GM18867 (cell line): Measurements from ENCODE around the gene MAN2C1.
"Not testable (repeated sequence)": the region's sequence is repeated elsewhere in the genome, so short reads cannot be mapped to it uniquely, and the experiment has no call there.

Experiments
- ATAC-seq: cut with Tn5 transposase; IDR thresholded peaks from one replicate; pipeline ENCODE4 v1.9.1; 2021; ENCODE audit warnings: mild to moderate bottlenecking, moderate library complexity; ENCODE audit not compliant: unreplicated experiment

MAN2C1 gene

DNA sequence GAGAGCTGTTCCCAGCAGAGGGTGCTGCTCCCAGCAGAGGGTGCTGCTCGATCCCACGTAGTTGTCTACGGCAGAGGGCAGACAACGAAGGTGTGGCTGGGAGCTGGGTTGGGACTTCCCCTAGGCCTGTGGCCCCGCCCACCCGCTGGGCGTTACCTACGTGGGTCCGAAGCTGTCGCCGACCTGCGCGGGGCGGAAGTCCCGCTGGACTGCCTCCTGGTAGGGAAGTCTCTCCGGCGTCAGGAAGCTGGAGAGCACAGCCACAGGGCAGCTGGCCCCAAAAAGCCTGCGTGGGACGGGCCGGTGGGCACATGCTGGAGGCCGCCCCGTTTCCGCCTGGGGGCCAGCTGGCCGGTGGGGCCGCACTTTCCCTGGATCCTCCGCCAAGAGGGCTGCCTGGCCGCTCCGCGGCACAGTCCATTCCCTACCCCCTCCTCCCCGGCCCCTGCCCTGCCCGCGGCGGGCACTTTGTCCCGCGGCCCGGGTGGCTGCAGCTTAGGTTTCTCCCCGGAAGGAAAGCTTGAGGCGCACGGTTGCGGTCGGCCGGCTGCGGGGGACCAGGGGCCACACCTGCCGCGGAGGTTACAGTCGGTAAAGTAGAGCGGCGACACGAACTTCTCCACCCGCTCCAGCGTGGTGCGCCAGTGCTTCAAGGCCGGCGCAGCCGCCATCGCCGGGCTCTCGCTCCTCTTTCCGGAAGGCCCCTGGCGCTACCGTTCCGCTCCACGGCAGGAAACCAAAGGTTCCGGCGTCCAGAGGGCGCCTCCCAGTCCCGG lies at the start of gene MAN2C1:
Gene MAN2C1 (minus strand): TSS at position 695 of the 776 bp plus-strand sequence. CDS start 24 bp downstream, at position 671.
- ATAC-seq: peak; percentile 84

GRCh38 chr15:75416584-75416983 lies 48.2 kb upstream of the MAN2C1 start:
- ATAC-seq: no peak

DNA sequence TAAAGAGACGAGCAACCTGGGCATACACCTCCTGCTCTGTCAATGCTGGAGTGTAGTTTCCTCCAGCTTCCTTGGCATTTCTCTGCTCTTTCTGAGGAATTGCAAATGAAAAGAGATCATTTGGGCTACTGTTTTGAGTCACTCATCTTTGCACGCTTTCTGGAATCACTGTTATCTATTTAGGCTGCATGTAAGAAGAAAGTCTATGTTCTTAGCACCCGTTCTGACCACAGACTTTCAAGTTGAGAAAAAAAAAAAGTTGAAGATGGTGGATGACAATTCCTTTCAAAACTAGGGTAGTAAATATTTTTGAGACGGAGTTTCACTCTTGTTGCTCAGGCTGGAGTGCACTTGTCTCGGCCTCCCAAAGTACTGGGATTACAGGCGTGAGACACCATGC lies 41.8 kb upstream of the MAN2C1 start:
- ATAC-seq: no peak

- ATAC-seq: no peak
Measured at GRCh38 chr15:75407083-75407482, 38.7 kb upstream of the MAN2C1 start.

- no peak for ATAC-seq
Measured at GRCh38 chr15:75403892-75404291, 35.5 kb upstream of the MAN2C1 start.

GRCh38 chr15:75397494-75397893 lies 29.1 kb upstream of the MAN2C1 start:
- ATAC-seq: no peak

DNA sequence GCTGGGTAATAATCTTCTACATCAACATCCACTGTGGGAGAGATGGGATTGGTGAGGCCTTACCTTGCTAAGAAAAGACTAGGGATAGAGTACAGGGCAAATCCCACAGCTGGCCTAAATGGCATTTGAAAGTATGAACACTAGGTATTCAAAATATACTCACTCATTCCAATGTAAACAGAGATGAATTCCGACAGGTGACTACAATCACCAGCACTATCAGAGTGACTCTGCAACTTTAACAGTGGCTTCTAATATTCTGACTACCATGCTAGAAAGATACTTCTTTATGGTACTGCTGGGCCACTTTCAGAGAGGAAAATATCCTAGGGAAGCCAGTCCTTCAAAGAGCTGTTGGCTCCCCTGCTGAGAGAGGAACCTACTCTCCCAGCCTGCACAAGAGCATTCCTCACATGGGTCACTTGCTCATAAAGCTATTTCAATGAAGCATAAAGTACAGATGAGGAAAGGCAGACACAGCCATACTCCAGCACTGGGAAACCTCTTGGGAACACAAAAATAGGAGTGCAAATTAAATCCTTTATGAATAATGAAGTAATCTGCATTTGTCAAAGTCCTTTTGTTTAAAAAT lies 21.5 kb upstream of the MAN2C1 start:
- no peak for ATAC-seq

GRCh38 chr15:75383986-75384385 lies 15.6 kb upstream of the MAN2C1 start:
- ATAC-seq: not testable (repeated sequence)

DNA sequence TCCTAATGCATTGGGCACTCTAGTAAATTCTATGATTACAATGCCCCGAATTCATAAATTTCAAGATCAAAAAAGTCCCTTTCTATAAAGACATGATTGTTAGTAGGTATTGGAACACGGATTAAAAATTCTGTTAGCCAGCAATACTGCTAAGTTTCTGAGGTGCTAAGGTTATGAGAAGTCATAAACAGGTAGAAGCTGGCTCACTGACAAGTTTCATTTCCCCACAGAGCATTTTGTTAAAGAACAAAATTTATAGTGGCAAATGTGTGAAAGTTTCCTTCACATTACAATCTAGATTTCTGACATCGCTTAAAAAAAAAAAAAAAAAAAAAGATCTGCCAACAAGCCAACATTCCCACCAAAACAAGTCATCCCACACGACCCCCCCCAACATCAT lies 12.4 kb upstream of the MAN2C1 start:
- no peak for ATAC-seq

DNA sequence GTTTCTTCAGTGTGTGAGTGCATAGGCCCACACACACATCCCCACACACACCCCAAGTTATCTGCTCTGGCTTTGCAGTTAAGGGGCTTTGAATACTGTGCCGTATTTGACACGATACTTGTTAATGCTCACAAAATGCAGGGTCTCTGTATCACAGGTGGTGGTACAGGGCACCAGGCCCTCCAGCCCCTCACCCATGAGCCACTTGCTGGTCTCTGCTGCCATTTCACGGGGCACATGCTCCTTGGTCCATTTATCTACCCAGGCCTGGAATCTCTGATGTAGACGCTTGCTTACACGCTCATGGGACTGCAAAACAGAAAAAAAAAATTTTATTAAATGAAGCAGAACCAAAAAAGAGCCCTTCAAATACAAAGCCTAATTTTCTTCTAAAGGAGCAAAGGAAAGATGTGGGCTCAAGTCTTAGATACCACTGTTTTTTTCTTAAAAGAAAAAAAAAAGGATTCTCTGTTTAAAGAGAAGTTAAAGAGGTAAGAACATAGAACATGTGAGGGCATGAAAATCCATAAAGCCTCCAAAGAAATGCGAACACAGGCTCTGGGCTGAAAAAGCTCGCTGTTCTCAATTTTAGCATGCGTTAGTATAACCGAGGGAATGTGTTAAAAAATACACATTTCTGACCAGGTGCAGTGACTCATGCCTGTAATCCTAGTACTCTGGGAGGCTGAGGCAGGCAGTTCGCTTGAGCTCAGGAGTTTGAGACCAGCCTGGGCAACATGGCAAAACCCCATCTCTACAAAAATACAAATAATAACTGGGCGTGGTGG lies 3.7 kb upstream of the MAN2C1 start:
- ATAC-seq: no peak

DNA sequence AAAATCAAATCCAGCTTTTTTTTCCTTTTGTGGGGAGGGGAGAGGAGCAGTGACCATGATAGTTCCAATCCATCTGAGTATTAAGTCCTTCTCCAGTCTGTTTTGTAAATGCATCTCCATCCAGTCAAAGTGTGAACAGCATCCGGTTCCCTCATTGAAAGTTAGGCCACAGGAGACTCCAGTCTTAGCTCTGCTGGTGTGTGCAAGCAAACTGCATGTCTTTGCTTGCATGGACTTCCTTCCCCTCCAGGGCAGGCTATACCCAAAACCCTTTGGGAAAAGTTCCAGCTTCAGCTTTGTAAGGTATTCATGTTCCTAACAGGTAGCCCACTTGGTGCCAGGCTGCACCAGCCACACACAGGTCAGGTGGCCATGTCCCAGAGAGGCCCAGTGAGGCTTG lies 3.1 kb upstream of the MAN2C1 start:
- no peak for ATAC-seq

- ATAC-seq: no peak
Measured at GRCh38 chr15:75369897-75370581, 1.6 kb upstream of the MAN2C1 start.

DNA sequence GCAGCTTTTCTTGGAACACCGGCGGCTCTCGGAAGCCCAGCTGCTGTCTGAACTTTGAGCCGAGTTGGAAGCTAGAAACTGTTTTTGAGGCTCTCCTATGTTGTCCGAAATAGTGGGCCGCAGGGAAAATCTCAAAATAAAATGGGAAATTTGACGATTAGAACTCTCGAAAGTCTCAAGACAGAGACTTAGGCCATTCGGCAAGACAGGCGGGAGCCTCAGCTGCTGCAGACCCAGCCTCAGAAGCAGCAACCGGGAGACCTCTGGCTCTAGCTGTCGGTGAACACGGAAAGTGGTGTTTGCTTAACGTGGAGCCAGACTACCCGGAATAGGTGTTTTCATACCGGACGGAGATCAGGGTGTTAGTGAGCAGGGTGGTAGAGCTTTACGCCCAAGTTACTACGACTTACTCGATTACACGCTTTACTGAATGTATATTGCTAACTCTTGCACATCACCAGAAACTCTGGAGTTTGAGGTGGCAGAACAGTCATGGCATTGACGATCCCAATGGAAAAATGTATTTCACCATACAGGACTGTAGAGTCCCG lies 357 bp upstream of the MAN2C1 start:
- peak; percentile 3 for ATAC-seq

- no peak for ATAC-seq
Measured at GRCh38 chr15:75367406-75367912, 948 bp downstream of the MAN2C1 start.

DNA sequence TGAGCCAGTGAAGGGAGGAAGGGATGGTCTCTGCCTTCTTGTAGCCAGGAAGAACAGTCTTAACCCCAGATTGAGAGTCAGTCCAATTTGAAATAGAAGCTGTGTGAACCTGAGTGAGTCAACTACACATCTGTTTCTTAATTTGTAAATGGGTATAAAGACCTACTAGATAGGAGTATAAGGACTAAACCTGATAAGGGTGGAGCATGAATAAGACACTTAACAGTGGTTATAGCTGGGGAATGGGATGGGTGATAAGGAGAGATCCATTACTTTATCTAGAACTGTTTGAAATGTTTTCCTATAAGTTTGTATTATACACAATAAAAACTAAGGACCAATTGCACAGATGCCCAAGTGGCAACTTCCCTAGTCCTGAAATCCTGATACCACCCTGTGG lies 1.4 kb downstream of the MAN2C1 start:
- ATAC-seq: no peak

DNA sequence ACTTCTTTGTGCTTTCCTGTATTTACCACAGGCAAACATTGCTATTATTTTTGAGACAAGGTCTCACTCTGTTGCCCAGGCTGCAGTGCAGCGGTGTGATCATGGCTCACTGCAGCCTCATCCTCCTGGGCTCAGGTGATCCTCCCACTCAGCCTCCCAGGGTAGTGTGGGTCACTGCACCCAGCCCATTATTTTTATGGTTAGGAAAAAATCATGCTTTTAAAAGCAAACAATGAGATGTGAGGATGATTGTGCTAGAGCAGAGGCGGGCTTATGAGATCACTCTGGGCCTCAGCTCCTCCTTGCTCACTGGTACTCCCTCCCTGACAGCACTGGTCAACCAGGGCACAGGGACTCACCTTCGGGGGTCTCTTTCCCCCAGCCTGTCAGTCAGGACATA lies 2.2 kb downstream of the MAN2C1 start:
- ATAC-seq: no peak

DNA sequence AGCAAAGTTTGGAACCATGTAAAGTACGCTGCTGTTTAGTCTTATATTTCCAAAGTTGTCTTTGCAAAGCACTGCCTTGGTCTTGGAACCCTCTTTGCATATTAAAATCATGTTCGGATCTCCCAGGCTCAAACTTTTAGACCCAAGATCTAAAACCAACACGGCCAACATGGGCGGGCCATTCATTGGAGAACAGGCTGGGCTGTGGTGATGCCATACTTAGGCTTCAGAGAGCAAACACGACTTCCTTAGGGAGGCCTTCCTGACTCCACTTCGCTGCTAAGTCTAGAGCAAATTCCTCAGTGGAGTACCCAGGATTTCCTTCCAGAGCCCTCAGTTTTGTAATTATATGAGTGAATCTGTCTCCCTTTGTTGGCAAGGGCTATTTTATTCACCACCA lies 3.5 kb downstream of the MAN2C1 start:
- ATAC-seq: no peak

DNA sequence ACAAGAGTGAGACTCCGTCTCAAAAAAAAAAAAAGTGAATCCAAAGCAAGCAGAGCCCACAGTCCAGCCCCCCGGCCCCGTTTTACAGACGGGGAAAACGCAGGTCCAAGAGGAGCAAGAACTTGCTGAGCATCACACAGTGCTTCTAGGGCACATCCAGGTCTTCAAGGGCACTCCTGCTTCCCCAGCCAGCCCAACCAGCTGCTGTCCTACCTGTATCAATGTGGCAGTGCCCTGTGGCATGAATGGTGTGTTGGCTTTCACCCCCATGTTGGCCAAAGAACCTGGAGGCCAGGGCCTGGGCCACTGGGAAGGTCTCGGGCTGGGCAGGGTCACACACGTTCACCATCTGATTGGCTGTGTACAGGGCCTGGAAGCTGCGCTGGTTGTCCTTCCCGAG lies 4.6 kb downstream of the MAN2C1 start:
- no peak for ATAC-seq

DNA sequence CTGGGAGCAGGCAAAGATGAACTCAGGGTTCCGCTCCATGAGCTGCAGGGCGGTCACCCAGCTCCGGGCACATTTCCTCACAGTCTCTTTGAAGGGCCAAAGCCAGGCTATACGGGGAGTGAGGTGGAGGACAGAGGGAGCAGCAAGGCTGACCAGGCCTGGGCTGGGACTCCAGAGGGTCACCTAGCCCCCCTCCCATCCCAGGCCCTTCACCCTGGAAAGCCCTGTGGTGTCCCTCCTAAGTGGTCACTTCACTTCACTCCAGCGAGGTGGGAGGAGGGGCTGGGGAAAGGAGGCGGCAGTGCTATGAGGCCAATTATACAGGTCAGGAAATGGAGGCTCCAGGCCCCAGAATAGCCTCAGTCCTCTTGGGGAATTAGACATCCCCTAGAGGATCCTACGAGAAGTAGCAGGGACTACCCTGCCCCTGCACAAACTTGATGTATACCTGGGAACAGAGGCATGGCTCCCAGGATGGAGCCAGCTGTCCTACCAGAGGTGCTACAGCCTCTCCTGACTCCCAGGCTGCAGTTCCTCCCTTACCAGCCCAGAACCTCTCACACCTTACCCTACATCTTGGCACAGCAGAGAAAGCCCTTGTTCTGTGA lies 5.7 kb downstream of the MAN2C1 start:
- ATAC-seq: no peak

DNA sequence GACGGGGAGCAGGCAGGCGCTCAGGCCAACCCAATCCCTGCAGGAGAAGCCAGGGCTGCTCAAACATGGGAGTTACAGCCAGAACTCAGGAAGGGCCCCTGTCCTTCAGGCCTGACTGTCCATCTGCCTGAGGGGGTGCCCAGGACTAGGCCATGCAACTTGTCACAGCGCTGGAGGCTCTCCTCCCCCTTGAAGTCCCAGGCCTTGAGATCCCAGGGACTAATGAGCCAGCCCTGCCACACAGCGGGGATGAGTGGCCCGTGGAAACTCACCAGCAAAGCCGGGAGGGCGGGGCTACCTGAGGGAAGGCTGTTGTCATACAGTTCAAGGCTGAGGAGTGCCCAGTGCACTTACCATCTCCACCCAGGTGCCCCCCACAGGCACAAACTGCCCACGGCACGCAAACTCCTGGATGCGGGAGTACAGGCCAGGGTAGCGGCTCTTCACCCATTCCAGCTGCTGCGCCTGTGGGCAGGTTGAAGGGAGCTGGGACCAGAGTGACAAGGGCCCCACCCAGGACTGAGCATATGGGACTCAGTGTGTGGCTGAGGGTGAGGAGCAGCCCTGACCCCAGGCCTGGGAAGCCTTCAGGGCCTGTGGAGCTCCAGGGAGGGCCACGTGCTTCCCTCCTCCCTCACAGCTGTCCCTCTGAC lies 6.3 kb downstream of the MAN2C1 start:
- ATAC-seq: no peak
